Astrocyte of the spinal cord (primary cell): ENCODE data around the gene ITSN2.

ENCODE experiments used
- DNase-seq: peaks from one replicate; pipeline ENCODE4 v3.0.0; 2011; ENCODE audit warnings: low read depth, low spot score
- H3K4me3 ChIP-seq: 2 replicates; pipeline ENCODE4 v1.5.1; 2011; ENCODE audit warnings: low read depth, mild to moderate bottlenecking, low read length, moderate library complexity
- CTCF ChIP-seq: IDR thresholded peaks from 2 replicates; pipeline ENCODE4 v1.5.1; 2012; ENCODE audit warnings: low read depth, mild to moderate bottlenecking, low read length, inconsistent platforms
- in situ Hi-C: cut with HindIII; loops from 2 replicates; pipeline ENCODE4 v1.10.0; 2017; ENCODE audit warnings: low sequenced_read_pairs

Gene ITSN2

GRCh38 chr2:24276349-24276899, 83.9 kb downstream of the ITSN2 start:
- H3K4me3 ChIP-seq = no peak overlapping the region
- in situ Hi-C loops = no loop called here
- TF ChIP-seq CTCF = no peak
- no peak for DNase-seq

GRCh38 chr2:24274809-24275208, 85.5 kb downstream of the ITSN2 start:
- in situ Hi-C loops = no loop called here
- no peak for DNase-seq

GRCh38 chr2:24273598-24273997, 86.7 kb downstream of the ITSN2 start:
- no peak for TF ChIP-seq CTCF
- H3K4me3 ChIP-seq = no peak overlapping the region
- no peak for DNase-seq
- in situ Hi-C loops = no loop called here

More at GRCh38 chr2:24274809-24275208, 85.5 kb downstream of the ITSN2 start:
- no peak for TF ChIP-seq CTCF
- H3K4me3 ChIP-seq = no peak overlapping the region

- no peak for DNase-seq
- in situ Hi-C loops = no loop called here
- no peak for TF ChIP-seq CTCF
Observed at GRCh38 chr2:24272907-24273306, 87.4 kb downstream of the ITSN2 start.

GRCh38 chr2:24272161-24272802, 88.1 kb downstream of the ITSN2 start:
- no peak overlapping the region for H3K4me3 ChIP-seq
- in situ Hi-C loops = no loop called here
- no peak for DNase-seq
- no peak for TF ChIP-seq CTCF

More at GRCh38 chr2:24272907-24273306, 87.4 kb downstream of the ITSN2 start:
- H3K4me3 ChIP-seq = no peak overlapping the region

- DNase-seq = no peak
- TF ChIP-seq CTCF = no peak
- in situ Hi-C loops = no loop called here
- no peak overlapping the region for H3K4me3 ChIP-seq
Observed at GRCh38 chr2:24269265-24269664, 91.1 kb downstream of the ITSN2 start.
